ENCODE data around the gene UBE2V1. TPM values are rescaled to one million over a fixed set of nuclear protein-coding genes. Genes with fewer than 3 reads are reported as not detected.

UBE2V1 gene
- total and polyA plus RNA-seq, 2 donors (not counting 3 experiments of a cell fraction or from before 2014, with no cell fraction given), result 145 to 156 TPM

GRCh38 chr20:50101887-50102286 is 11.1 kb downstream of the UBE2V1 start:
- Histone ChIP-seq H3K27me3 (ENCODE audit: control insufficient read depth in 2 of 2, insufficient read depth in 2 of 2, low read length in 2 of 2) (no peaks in the 10 kb centered on the region), H3K27ac (ENCODE audit: insufficient read depth, low read depth, low read length) (no peak overlapping the region), H3K36me3 (ENCODE audit: control insufficient read depth in 2 of 2, extremely low read depth in 1 of 2, insufficient read depth in 2 of 2, low read length in 2 of 2) (peaks cover 2 to 6% of the 10 kb centered on the region in 2 experiments), H3K4me1 (ENCODE audit: control insufficient read depth, extremely low read depth, insufficient read depth, low read length) (peaks cover 19% of the 10 kb centered on the region), H3K9ac (replicated peaks; ENCODE audit: extremely low read depth, insufficient read depth, low read length) (no peak overlapping the region), H2AFZ (ENCODE audit: low read depth, low read length) (no peak overlapping the region), H3K4me2 (ENCODE audit: insufficient read depth, low read length) (no peak overlapping the region), H3K4me3 (replicated peaks in 1 of 3; ENCODE audit: insufficient read depth in 1 of 3, low read depth in 1 of 3, low read length in 3 of 3) (no peak overlapping the region), H3K9me3 (replicated peaks; ENCODE audit: control insufficient read depth, insufficient read depth, low read length) (no peaks in the 10 kb centered on the region), H4K20me1 (replicated peaks; ENCODE audit: control insufficient read depth, extremely low read depth, insufficient read depth, low read length) (peaks cover 6% of the 10 kb centered on the region), H3K79me2 (ENCODE audit: control insufficient read depth, insufficient read depth, low read length) (peaks cover 96% of the 10 kb centered on the region), H3K9me1 (replicated peaks; ENCODE audit: control insufficient read depth, extremely low read depth, insufficient read depth, low read length) (peaks cover 2% of the 10 kb centered on the region)
- ChIA-PET POLR2A (no interaction called here), CTCF (interaction anchor here (1.3 to 4.2 kb wide), 2 partner anchors 31 to 50 kb away, joined by 3 to 20 read pairs; no protein-coding TSS in a partner anchor)
- DNase-seq (ENCODE audit: low read depth, low spot score), result no peak
- TF ChIP-seq MYC (IDR thresholded peaks at IDR 0.05; ENCODE audit: low read depth, low read length) (no peak), MAX (IDR thresholded peaks at IDR 0.05; ENCODE audit: insufficient read depth, insufficient read length) (no peak), FOS (IDR thresholded peaks at IDR 0.05; ENCODE audit: borderline replicate concordance, insufficient read depth, low read length) (no peak), JUN (IDR thresholded peaks at IDR 0.05; ENCODE audit: borderline replicate concordance, insufficient read depth, insufficient read length, low read depth) (no peak), GATA2 (IDR thresholded peaks at IDR 0.05; ENCODE audit: insufficient read depth, insufficient read length, low read depth, low read length) (no peak), CTCF (IDR thresholded peaks at IDR 0.05; ENCODE audit: extremely low read depth in 1 of 2, insufficient read depth in 1 of 2, low read depth in 1 of 2, low read length in 2 of 2) (no peak), EZH2 (IDR thresholded peaks at IDR 0.05; ENCODE audit: borderline replicate concordance, low read depth, low read length, severe bottlenecking) (no peak), POLR2A (IDR thresholded peaks at IDR 0.05; ENCODE audit: low read depth, low read length) (no peak)
- no TSS peak for BruUV-seq (replicated peaks)
- no peak for FAIRE-seq
- intact Hi-C loops (cut with micrococcal nuclease), result loop anchor here (2.0 kb wide), 1 partner anchor 15 kb away; no protein-coding TSS in a partner anchor
- dilution Hi-C loops (cut with MboI; ENCODE audit: extremely low pct_ligation_motif_present, low sequenced_read_pairs), result no loop called here

Measured in endothelial cell of umbilical vein (primary cell).